Fibroblast of skin of left biceps (primary cell): ENCODE data around the gene TLR7.

Experiments
- DNase-seq, 2 experiments: peaks; one replicate each; pipeline ENCODE4 v3.0.0-alpha.2; 2013; ENCODE audit warnings: low read depth in 2 of 2

The TLR7 gene

DNA sequence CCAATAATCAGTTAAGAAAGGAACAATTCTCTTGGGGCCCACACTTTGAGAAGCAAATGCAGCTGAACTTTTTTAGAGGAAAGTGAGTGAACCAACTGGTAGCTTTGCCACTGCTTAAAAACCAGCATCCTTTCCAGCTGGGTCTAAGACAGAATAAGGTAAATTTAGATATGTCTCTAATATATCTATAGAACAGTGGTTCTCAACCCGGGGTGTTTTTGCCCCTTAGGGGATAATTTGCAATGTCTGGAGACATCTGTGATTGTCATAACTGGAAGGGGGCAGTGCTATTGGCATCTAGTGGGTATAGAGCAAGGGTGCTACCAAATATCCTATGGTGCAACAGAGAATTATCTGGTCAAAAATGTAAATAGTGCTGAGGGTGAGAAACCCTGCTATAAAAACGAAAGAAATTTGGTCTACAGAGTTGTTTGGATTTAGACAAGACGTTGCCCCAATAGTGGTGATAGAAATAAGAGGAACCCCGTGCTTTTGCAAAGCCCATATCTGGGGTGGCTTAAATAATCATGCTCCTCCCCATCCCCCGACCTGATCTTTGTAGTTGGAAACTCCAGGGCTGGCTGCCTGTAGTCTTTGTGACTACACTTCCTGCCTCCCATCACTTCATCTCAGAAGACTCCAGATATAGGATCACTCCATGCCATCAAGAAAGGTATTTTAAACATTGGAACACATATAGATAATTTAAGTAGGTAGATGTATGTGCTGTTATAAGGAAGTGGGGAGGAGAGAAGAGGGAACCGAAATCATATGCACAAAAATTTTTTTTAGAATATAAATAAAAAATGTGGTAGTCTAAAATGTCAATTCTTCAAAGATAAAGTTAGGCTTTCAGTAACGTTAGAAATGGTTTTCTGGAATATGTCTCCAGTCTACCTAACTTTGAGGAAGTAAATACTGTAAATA, at the start of gene TLR7:
Gene TLR7 (plus strand): TSS at position 622 of the 927 bp plus-strand sequence. CDS start 507 bp downstream, outside the sequence.
- DNase-seq: no peak

GRCh38 chrX:12817528-12817927, 49.3 kb upstream of the TLR7 start:
- no peak for DNase-seq

DNA sequence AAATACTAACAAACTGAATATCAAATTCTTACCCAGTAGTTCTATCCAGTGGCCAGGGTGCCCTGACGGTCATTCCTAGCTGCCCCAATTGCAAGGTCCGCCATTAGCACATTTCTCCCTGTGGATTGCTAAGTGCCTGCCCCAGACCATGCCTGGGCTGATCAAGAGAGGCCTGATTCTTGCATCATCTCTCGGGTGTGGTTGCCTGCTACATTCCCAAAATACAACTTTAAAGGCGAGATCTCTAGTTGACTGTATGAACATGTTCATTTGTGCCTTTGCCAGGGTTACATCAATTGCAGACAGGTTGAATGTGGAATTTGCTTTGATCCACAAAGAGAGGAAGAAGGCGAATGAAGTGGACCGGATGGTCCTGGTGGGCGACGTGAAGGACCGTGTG, 47.6 kb upstream of the TLR7 start:
- no peak for DNase-seq

- no peak for DNase-seq
Observed at GRCh38 chrX:12820737-12821136, 46.1 kb upstream of the TLR7 start.

DNA sequence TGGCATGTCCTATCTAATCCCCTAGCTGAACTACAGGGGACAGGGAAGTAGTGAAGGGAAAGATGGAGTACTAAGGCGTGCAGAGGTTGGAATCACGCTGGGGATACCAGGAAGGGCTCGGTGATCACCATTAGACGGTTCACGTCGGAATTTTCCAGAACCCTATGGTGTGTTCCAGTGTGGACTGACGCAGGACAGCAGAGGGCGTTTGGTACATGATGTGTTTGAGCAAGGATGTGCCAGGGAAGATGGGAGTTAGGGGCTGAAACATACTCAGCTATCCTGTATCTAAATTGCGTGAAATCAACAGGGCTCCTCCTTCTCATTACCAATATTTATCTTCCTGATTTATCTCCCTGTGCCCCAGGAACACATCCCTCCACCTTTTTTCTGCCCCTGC, 41.9 kb upstream of the TLR7 start:
- no peak for DNase-seq

DNA sequence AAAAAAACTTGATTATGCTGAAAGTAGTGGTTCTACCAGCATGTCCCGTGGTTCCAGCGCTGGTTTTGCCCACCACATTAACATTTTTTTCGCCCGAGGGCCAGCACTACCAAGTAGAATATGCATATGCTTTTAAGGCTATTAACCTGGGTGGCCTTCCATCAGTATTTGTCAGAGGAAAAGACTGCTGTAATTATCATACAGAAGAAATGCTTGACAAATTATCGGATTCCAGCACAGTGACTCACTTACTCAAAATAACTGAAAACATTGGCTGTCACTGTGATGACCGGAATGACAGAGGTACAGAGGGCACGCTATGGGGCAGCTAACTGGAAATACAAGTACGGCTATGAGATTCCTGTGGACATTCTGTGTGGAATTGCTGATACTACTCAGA, 41.1 kb upstream of the TLR7 start:
- no peak for DNase-seq

- DNase-seq: no peak
Observed at GRCh38 chrX:12843061-12843667, 23.7 kb upstream of the TLR7 start.

GRCh38 chrX:12843668-12844279, 23.1 kb upstream of the TLR7 start:
- DNase-seq: no peak

DNA sequence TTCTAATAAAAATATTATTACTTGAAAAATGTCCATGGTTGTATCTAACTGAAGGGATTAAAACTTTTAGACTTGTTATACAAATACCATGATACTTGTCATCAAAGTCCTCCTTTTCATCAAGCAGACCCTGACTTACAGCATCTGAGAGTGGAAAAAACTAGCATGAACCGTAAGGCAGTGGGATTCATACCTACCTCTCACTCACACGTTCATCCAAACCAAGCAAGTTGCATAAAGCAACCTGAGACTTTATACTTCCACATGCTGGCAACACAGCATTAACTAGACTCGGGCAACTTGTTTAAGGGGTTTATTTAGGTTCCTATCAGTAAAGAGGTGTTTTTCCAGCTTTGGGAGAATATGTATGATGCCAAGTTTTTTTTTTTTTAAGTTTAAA, 22.6 kb upstream of the TLR7 start:
- no peak for DNase-seq

- no peak for DNase-seq
Observed at GRCh38 chrX:12865359-12865758, 1.5 kb upstream of the TLR7 start.

DNA sequence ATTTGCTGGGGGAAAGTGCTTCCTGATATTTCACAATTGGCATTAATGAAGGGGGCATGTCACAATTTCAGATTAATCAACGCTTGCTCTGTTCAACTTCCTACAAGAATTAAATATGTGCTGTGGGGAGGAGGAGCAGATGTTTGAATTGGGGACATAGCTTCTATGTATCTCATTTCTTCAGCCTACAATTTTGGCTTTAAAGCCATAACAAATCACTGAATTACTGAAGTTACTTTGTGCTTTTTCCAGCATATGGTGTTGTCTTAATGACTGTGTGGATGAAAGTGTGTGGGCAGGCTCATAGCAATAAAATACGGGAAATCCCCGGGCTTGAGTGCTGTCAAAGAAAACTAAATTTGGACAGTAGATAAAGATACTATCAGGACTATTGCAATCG, 813 bp downstream of the TLR7 start:
- DNase-seq: no peak

DNA sequence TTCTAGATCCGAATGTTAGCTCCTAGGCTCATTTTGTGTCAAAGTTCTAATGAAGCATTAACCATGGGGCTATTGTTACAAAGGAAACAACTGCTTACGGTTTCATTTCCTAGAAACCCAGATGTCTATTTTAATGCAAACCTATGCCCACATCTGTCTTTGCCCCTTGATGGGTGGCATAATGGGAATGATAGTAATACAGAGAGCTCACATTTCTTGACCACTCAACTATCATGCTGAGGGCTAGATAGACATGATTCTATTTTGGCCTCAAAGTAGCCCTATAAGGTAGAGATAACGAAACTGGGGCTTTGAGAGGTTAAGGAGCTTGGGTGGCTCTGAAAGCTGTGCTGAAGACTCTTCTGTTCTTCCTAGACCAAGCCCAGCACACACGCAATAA, 1.9 kb downstream of the TLR7 start:
- DNase-seq: no peak

- DNase-seq: no peak
Observed at GRCh38 chrX:12871257-12871656, 4.4 kb downstream of the TLR7 start.

GRCh38 chrX:12872741-12873140, 5.9 kb downstream of the TLR7 start:
- no peak for DNase-seq

- no peak for DNase-seq
Observed at GRCh38 chrX:12874581-12874980, 7.7 kb downstream of the TLR7 start.

GRCh38 chrX:12877386-12877785, 10.5 kb downstream of the TLR7 start:
- no peak for DNase-seq

GRCh38 chrX:12878536-12878935, 11.7 kb downstream of the TLR7 start:
- DNase-seq: no peak

- no peak for DNase-seq
Observed at GRCh38 chrX:12881914-12882313, 15.0 kb downstream of the TLR7 start.

DNA sequence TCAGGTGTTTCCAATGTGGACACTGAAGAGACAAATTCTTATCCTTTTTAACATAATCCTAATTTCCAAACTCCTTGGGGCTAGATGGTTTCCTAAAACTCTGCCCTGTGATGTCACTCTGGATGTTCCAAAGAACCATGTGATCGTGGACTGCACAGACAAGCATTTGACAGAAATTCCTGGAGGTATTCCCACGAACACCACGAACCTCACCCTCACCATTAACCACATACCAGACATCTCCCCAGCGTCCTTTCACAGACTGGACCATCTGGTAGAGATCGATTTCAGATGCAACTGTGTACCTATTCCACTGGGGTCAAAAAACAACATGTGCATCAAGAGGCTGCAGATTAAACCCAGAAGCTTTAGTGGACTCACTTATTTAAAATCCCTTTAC, 18.6 kb downstream of the TLR7 start:
- DNase-seq: no peak

- DNase-seq: no peak
Observed at GRCh38 chrX:12886545-12886944, 19.7 kb downstream of the TLR7 start.

GRCh38 chrX:12887141-12887540, 20.3 kb downstream of the TLR7 start:
- no peak for DNase-seq

DNA sequence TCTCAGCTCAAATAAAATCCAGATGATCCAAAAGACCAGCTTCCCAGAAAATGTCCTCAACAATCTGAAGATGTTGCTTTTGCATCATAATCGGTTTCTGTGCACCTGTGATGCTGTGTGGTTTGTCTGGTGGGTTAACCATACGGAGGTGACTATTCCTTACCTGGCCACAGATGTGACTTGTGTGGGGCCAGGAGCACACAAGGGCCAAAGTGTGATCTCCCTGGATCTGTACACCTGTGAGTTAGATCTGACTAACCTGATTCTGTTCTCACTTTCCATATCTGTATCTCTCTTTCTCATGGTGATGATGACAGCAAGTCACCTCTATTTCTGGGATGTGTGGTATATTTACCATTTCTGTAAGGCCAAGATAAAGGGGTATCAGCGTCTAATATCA, 20.9 kb downstream of the TLR7 start:
- DNase-seq: no peak

GRCh38 chrX:12890467-12890866, 23.6 kb downstream of the TLR7 start:
- no peak for DNase-seq
